ENCODE results near the gene CYP4B1.

Gene CYP4B1

GRCh38 chr1:46802081-46802480 is 3.2 kb downstream of the CYP4B1 start:
- TF ChIP-seq CREB1 (IDR thresholded peaks at IDR 0.05; ENCODE audit: low read depth) (no peak), EGR1 (IDR thresholded peaks at IDR 0.05) (no peak), RAD21 (IDR thresholded peaks at IDR 0.05; ENCODE audit: low read depth) (no peak), REST (IDR thresholded peaks at IDR 0.05; ENCODE audit: low read depth) (no peak), MAX (IDR thresholded peaks at IDR 0.05) (no peak), TEAD4 (IDR thresholded peaks at IDR 0.05) (no peak), ZBTB7A (IDR thresholded peaks at IDR 0.05; ENCODE audit: low read depth) (no peak), USF1 (IDR thresholded peaks at IDR 0.05) (no peak), NFIC (IDR thresholded peaks at IDR 0.05) (no peak)

GRCh38 chr1:46802901-46803574 is 4.2 kb downstream of the CYP4B1 start:
- TF ChIP-seq REST (IDR thresholded peaks at IDR 0.05; ENCODE audit: low read depth) (no peak), FOXM1 (IDR thresholded peaks at IDR 0.05; ENCODE audit: borderline replicate concordance, low read depth) (no peak), CREB1 (IDR thresholded peaks at IDR 0.05; ENCODE audit: low read depth) (no peak), TCF12 (IDR thresholded peaks at IDR 0.05; ENCODE audit: low read depth) (no peak), RAD21 (IDR thresholded peaks at IDR 0.05; ENCODE audit: low read depth) (no peak), YY1 (IDR thresholded peaks at IDR 0.05; ENCODE audit: low read depth) (no peak), TEAD4 (IDR thresholded peaks at IDR 0.05) (no peak), ZBTB7A (IDR thresholded peaks at IDR 0.05; ENCODE audit: low read depth) (no peak), CEBPB (IDR thresholded peaks at IDR 0.05) (no peak), NFIC (IDR thresholded peaks at IDR 0.05) (no peak), TAF1 (IDR thresholded peaks at IDR 0.05; ENCODE audit: low read depth) (no peak), USF1 (IDR thresholded peaks at IDR 0.05) (no peak), EP300 (IDR thresholded peaks at IDR 0.05; ENCODE audit: borderline replicate concordance) (no peak), MAX (IDR thresholded peaks at IDR 0.05) (no peak), EGR1 (IDR thresholded peaks at IDR 0.05) (no peak)

- TF ChIP-seq USF1 (IDR thresholded peaks at IDR 0.05): no peak
- TF ChIP-seq RAD21 (IDR thresholded peaks at IDR 0.05; ENCODE audit: low read depth): no peak
- no peak for TF ChIP-seq NFIC (IDR thresholded peaks at IDR 0.05)
- no peak for TF ChIP-seq EP300 (IDR thresholded peaks at IDR 0.05; ENCODE audit: borderline replicate concordance)
- no peak for TF ChIP-seq CEBPB (IDR thresholded peaks at IDR 0.05)
- TF ChIP-seq REST (IDR thresholded peaks at IDR 0.05; ENCODE audit: low read depth): no peak
- TF ChIP-seq CREB1 (IDR thresholded peaks at IDR 0.05; ENCODE audit: low read depth): no peak
- TF ChIP-seq MAX (IDR thresholded peaks at IDR 0.05): no peak
- no peak for TF ChIP-seq TAF1 (IDR thresholded peaks at IDR 0.05; ENCODE audit: low read depth)
- TF ChIP-seq ZBTB7A (IDR thresholded peaks at IDR 0.05; ENCODE audit: low read depth): no peak
- TF ChIP-seq TEAD4 (IDR thresholded peaks at IDR 0.05): no peak
- no peak for TF ChIP-seq EGR1 (IDR thresholded peaks at IDR 0.05)
- TF ChIP-seq TCF12 (IDR thresholded peaks at IDR 0.05; ENCODE audit: low read depth): no peak
- TF ChIP-seq YY1 (IDR thresholded peaks at IDR 0.05; ENCODE audit: low read depth): no peak
- no peak for TF ChIP-seq FOXM1 (IDR thresholded peaks at IDR 0.05; ENCODE audit: borderline replicate concordance, low read depth)
Measured at GRCh38 chr1:46804027-46804889, 5.4 kb downstream of the CYP4B1 start.
